BJ (cell line): ENCODE data around the gene RWDD4. TPM values are rescaled to one million over a fixed set of nuclear protein-coding genes. Genes with fewer than 3 reads are reported as not detected.
"Not testable (repeated sequence)": the region's sequence is repeated elsewhere in the genome, so short reads cannot be mapped to it uniquely, and the experiment has no call there.

Source experiments
- CTCF ChIA-PET: fragments of 350-600 bp; formaldehyde crosslinking; extraction: SDS; loops from one replicate; lab custom pipeline; 2021; ENCODE audit warnings: antibody characterized with exemption, inconsistent platforms; lab: Yijun Ruan, JAX
- POLR2A ChIA-PET: fragments of 300-600 bp; sonication (Branson Sonifier 250); formaldehyde crosslinking; extraction: SDS; loops from one replicate; lab custom pipeline; 2021; ENCODE audit warnings: antibody characterized with exemption; lab: Charles Lee
- DNase-seq: peaks from one replicate; pipeline ENCODE4 v3.0.0-alpha.2; 2011; ENCODE audit warnings: low read depth
- H3K27me3 ChIP-seq: 2 replicates; pipeline ENCODE4 v1.6.0; 2011; ENCODE audit warnings: low read length; ENCODE audit not compliant: control insufficient read depth, insufficient read depth
- H3K36me3 ChIP-seq: 2 replicates; pipeline ENCODE4 v1.5.1; 2011; ENCODE audit warnings: low read length; ENCODE audit not compliant: control insufficient read depth, insufficient read depth
- H3K4me3 ChIP-seq: 2 replicates; pipeline ENCODE4 v1.5.1; 2011; ENCODE audit warnings: low read depth, mild to moderate bottlenecking, control low read depth, low read length
- CTCF ChIP-seq: IDR thresholded peaks from 2 replicates; pipeline ENCODE4 v1.5.1; 2011; ENCODE audit warnings: low read depth, mild to moderate bottlenecking, control low read depth, inconsistent platforms, low read length, moderate library complexity; ENCODE audit not compliant: insufficient read depth
- polyA plus RNA-seq: library from polyadenylated mRNA; depleted of rRNA; stranded (reverse); fragments of >200 nt; gene quantifications from 2 replicates; pipeline ENCODE4 v1.2.3, GENCODE V29; 2011

RWDD4 gene
- polyA plus RNA-seq, 1 experiment: 5.2 TPM

GRCh38 chr4:183633476-183634400, 25.2 kb downstream of the RWDD4 start:
- no peak for DNase-seq
- ChIA-PET CTCF (interaction anchor here (0.7 kb wide), 1 partner anchor 16 kb away, joined by 3 read pairs; no protein-coding TSS in a partner anchor), POLR2A (no interaction called here)
- Histone ChIP-seq H3K27me3 (no peaks in the 10 kb centered on the region), H3K36me3 (no peaks in the 10 kb centered on the region), H3K4me3 (no peak overlapping the region)
- no peak for TF ChIP-seq CTCF

GRCh38 chr4:183632689-183633088, 26.3 kb downstream of the RWDD4 start:
- no peaks in the 10 kb centered on the region for H3K27me3 ChIP-seq
- no peak for TF ChIP-seq CTCF
- no peaks in the 10 kb centered on the region for H3K36me3 ChIP-seq
- H3K4me3 ChIP-seq: no peak overlapping the region
- no peak for DNase-seq
- ChIA-PET POLR2A (no interaction called here), CTCF (no interaction called here)

GRCh38 chr4:183631577-183632198, 27.3 kb downstream of the RWDD4 start:
- ChIA-PET POLR2A (no interaction called here), CTCF (no interaction called here)
- DNase-seq: no peak
- Histone ChIP-seq H3K4me3 (no peak overlapping the region), H3K27me3 (no peaks in the 10 kb centered on the region), H3K36me3 (no peaks in the 10 kb centered on the region)
- no peak for TF ChIP-seq CTCF

GRCh38 chr4:183627979-183628588, 30.9 kb downstream of the RWDD4 start:
- no peak for DNase-seq
- Histone ChIP-seq H3K27me3 (no peaks in the 10 kb centered on the region), H3K36me3 (no peaks in the 10 kb centered on the region), H3K4me3 (no peak overlapping the region)
- CTCF ChIA-PET: no interaction called here
- POLR2A ChIA-PET: no interaction called here
- no peak for TF ChIP-seq CTCF

GRCh38 chr4:183627286-183627685, 31.7 kb downstream of the RWDD4 start:
- H3K4me3 ChIP-seq, H3K36me3 ChIP-seq, DNase-seq, CTCF ChIA-PET, H3K27me3 ChIP-seq: not testable (repeated sequence)
- POLR2A ChIA-PET: interaction anchor here (0.6 kb wide), 1 partner anchor 41 kb away, joined by 3 read pairs; no protein-coding TSS in a partner anchor
